DMS53 (cell line): ENCODE results near the gene RUFY3.
"Not testable (repeated sequence)": the region's sequence is repeated elsewhere in the genome, so short reads cannot be mapped to it uniquely, and the experiment has no call there.

ENCODE experiments used
- DNase-seq: peaks from one replicate; lab custom pipeline; 2025; lab: John Stamatoyannopoulos, UW

Gene RUFY3, protein sequence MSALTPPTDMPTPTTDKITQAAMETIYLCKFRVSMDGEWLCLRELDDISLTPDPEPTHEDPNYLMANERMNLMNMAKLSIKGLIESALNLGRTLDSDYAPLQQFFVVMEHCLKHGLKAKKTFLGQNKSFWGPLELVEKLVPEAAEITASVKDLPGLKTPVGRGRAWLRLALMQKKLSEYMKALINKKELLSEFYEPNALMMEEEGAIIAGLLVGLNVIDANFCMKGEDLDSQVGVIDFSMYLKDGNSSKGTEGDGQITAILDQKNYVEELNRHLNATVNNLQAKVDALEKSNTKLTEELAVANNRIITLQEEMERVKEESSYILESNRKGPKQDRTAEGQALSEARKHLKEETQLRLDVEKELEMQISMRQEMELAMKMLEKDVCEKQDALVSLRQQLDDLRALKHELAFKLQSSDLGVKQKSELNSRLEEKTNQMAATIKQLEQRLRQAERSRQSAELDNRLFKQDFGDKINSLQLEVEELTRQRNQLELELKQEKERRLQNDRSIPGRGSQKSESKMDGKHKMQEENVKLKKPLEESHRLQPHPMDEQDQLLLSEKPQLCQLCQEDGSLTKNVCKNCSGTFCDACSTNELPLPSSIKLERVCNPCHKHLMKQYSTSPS

DNA sequence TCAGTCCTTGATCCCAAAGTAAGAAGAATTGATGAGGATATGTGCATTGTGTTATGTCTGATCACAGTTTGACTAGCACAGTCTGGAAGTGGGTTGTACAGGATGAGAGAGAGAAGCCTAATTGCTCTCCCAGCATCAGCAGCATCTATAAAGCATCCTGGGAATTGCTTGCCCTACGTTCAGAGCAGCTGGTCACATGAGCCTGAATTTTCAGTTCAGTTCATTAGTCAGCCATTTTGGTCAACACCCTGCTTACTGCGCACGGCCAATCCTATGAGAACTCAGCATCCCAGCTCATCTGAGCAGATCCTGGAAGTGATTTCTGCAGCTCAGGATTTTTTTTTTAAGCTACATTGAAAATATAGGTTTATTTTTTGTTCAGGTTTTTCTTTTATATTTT lies at the start of gene RUFY3:
Gene RUFY3, plus strand, starts transcription at position 218 of the 400 bp plus-strand sequence. CDS start 610 bp downstream, outside the sequence.
- peak; percentile 76 for DNase-seq

DNA sequence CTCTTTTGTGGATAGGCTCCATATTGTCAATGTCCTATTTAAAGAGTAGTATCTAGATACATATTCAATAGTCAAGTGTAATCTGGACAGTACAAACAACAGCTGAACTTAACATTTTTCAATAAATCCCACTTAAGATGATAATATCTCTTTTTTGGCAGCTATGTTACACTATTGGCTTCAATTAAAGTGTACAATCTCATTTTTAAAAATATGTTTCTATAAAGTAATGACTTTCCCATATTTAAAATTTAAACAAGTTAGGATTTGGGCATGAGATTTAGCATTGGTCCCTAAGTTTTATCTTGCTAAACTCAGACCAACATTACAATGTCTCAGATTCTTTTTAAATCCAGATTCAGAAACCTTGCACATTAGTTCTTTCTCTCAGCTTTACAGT lies 47.6 kb upstream of the RUFY3 start:
- DNase-seq = no peak

DNA sequence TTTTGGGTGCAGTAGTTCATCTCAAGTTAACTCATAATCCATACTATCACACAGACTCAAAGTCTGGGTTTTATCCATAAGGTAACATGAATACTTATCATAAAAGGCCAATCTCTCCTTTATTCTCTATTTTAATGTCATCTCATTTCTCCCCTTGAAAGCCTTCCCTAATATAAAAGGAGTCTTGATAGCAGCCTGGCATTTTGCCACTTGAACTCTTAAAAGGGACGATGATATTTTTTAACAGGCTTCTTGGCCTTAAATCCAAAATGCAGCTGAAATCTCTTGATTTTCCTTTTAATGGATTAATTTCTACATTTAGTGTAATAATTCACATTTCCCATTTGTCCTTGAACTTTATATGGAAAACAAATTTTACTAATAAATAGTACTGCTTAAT lies 47.0 kb upstream of the RUFY3 start:
- DNase-seq = no peak

DNA sequence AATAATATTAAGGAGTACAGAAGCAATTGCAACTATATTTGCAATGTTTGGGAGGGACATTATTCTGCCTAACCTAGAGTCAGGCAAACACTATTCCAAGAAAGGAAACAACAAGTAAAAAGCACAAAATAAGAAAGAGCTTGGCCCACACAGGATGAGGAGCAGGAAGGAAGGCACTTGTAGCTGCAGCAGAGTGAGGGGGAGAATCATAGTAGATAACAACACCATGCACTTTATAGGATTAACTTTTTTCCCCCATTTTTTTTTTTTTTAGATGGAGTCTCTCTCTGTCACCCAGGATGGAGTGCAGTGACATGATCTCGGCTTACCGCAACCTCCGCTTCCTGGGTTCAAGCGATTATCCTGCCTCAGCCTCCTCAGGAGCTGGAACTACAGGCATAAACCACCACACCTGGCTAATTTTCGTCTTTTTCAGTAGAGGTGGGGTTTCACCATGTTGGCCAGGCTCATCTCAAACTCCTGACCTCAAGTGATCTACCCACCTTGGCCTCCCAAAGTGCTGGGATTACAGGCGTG lies 45.1 kb upstream of the RUFY3 start:
- DNase-seq = no peak

DNA sequence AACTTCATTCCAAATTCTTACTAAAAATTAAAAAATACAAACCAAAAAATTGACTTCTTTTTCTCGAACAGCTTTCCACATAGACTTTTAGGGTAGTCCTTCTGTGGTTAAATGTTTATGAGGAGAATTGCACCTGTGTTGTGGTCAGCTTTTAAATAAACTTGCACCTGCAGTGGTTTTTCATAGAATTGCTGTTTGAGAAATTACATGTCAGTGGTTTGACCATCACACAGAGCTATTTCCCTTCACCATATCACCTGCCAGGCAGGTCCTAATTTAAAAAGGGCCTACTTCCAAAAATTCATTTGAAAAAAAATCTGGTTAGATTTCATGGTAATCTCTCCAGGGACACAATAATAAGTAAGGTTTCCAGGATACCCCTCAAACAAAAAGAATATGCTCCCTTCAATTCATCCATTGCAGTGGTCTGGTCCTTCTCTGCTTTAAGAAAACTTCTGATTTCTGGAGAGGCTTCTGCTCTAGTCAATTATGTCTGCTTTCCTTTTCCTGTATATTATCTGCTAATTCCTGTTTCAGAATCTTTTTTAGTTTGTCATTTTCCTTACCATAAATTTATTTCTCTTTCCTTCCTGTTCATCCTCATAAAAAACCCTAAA lies 43.3 kb upstream of the RUFY3 start:
- no peak for DNase-seq

DNA sequence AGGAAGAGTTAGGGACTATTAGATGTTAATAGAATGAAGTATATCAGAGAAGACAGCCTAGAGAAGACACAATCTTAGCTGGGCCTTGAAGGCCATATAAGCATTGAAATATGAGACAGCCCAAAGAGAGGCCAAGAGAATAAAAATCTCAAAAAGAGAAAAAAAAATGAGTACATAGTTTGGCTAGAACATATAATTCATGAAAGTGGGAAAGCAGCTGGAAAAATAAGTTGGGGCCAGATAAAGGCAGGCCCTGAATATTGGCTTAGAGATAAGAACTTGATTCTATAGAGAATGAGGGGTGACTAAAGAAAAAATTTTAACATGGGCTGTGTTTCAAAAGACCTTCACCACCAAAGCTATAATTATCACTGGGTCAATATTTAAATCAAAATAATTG lies 40.8 kb upstream of the RUFY3 start:
- no peak for DNase-seq

DNA sequence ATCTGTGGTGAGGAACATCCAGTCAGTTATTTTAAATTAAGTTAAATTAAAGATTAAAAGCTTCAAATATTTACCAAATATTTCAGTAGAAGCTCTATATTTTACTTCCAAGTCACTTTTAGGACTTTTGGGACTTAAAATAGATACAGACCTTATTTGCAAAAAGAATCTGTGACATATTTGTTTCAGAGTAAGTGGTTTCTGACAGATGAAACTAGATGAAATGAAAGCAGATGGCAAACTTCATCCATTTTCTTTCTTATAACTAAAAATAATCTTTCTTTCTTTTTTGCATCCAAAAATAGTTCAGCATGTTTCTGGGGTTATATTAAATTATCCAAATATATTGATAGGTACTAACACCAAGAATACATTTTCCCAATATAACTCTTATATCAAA lies 40.1 kb upstream of the RUFY3 start:
- DNase-seq = no peak

DNA sequence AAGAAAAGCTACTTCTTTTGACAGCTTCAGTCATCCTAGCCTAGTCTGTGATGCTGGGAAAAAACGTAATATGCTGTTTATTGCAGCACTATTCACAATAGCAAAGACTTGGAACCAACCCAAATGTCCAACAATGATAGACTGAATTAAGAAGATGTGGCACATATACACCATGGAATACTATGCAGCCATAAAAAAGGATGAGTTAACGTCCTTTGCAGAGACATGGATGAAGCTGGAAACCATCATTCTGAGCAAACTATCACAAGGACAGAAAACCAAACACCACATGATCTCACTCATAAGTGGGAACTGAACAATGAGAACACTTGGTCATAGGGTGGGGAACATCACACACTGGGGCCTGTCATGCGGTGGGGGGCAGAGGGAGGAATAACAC lies 39.6 kb upstream of the RUFY3 start:
- DNase-seq = not testable (repeated sequence)

DNA sequence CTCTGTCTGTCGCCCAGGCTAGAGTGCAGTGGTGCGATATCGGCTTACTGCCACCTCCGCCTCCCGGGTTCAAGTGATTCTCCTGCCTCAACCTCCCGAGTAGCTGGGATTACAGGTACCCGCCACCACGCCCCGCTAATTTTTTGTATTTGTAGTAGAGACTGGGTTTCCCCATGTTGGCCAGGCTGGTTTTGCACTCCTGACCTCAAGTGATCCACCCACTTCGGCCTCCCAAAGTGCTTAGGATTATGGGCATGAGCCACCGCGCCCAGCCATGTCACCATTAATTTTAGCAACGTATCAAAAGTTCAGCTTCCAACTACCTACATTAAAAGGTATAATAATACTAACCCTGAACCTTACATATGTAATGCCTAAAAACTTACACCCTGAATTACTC lies 34.4 kb upstream of the RUFY3 start:
- DNase-seq = peak; percentile 45

DNA sequence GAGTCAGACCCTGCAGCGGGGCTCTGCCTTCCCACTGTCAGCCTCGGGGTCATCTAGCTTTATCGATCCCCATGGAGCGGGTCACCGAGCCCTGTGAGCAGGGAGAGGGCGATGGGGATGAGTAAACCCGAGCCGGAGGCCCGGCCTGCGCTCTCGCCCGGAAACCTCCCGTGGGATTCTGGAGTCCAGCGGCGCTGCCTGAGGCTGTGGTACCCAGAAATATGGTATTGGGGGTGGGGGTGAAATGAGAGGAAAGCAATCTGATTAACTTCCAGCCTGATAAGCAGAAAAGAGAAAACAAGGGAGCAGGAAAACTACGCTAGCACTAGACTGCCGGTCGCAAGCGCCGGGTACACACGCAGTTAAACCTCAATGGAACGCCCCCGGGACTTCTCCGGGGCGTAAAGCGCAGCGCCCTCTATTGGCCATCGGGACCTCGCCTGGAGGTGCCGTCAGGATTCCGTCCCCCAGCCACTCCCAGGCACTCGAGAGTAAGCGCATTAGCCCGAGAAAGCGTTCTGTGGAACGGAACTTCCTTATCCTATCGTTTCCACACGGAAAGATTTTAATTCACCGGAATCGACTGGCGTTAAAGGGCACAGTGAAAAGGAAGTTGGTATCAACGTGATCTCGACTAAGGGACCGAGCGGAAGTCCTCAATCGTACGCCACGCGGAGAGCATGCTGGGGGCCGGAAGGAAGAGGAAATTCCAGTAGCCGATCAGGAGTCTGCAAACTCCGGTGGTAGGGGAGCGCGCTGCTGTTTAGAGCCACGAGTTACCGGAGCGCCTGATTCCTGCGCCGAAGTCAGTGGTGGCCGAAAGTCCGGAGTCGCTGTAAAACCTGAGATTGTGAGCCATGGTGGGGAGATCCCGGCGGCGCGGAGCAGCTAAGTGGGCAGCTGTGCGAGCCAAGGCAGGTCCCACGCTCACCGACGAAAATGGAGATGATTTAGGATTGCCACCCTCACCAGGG lies 33.7 kb upstream of the RUFY3 start, which contains the start of gene UTP3:
Gene UTP3, plus strand, starts transcription at position 712 of the 974 bp plus-strand sequence. Its CDS starts 146 bp downstream, at position 858.
- DNase-seq = peak; percentile 97

DNA sequence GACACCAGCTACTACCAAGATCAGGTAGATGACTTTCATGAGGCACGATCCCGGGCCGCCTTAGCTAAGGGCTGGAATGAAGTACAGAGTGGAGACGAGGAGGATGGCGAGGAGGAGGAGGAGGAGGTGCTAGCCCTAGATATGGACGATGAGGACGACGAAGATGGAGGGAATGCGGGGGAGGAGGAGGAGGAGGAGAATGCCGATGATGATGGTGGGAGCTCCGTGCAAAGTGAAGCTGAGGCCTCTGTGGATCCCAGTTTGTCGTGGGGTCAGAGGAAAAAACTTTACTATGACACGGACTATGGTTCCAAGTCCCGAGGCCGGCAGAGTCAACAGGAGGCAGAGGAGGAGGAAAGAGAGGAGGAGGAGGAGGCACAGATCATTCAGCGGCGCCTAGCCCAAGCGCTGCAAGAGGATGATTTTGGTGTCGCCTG lies 33.0 kb upstream of the RUFY3 start:
- DNase-seq = peak; percentile 27

DNA sequence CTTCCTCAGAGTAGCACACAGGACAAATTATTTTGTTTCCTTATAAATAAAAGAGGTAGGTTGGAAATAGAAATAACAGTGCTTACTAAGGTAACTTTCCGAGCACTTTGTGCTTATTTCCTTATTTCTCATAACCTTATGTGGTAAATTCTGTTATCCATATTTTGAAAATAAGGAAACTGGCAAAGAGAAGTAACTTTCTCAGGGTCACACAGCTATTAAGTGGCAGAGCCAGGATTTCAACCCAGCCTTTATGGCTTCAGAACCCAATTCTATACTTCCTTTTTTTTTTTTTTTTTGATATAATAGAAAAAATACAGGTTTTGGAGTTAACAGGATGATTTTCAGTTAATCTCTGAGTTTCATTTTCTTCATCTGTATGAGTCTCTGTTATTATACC lies 30.1 kb upstream of the RUFY3 start:
- DNase-seq = no peak

DNA sequence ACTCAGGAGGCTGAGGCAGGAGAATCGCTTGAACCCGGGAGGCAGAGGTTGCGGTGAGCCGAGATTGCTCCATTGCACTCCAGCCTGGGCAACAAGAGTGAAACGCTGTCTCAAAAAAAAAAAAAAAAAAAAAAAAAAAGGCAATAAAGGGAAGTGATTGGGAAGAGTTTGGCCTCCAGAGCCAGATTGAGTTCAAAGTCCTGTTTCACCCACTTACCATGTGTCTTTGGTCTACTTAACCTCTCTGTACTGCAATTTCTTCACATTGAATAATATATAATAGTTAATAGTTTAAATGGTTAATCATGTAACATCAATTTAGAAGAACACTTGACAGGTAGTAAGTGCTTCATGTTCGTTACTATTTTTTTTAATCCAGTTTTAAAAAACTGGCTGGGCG lies 27.1 kb upstream of the RUFY3 start:
- not testable (repeated sequence) for DNase-seq

DNA sequence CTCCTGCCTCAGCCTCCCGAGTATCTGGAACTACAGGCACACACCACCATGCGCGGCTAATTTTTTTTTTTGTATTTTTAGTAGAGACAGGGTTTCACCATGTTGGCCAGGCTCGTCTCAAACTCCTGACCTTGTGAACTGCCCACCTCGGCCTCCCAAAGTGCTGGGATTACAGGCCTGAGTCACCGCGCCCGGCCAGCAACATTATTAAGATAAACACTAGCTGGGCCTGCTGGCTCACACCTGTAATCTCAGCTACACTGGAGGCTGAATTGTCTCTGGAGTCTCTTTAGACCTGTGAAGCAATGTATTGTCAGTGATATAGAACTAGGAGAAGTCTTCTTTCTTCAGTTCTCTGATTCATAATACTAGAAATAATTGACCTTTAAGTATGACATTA lies 23.3 kb upstream of the RUFY3 start:
- not testable (repeated sequence) for DNase-seq

DNA sequence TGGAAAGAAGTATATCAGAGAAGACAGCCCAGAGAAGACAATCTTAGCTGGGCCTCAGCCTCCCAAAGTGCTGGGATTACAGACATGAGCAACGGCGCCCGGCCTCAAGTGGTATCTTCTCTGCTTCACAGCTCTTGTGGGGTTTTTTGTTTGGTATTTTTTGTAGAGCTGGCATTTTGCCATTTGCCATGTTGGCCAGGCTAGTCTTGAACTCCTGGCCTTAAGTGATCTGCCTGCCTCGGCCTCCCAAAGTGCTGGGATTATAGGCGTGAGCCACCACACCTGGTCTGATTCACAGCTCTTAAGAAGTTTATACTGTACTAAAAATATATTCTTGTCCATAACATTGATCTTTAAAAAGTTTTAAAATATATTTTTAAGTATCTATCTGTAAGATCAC lies 21.1 kb upstream of the RUFY3 start:
- no peak for DNase-seq

DNA sequence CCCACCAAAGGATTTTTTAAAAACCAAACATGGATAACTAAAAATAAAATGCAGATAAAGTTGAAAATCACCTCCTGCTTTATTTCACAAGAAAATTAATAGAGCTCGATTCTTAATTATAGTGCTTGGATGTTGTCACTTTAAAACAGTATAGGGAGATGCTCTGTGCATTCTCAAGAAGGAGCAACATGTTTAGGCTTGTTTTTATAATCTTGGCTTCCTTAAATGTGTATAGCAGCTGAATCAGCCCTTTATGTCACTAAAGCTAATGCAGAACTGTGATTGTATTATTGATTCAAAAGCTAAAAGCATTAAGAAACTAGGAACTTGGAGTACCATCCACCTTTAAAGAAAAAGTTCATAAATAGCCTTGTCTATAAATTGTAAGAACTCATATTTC lies 20.5 kb upstream of the RUFY3 start:
- no peak for DNase-seq

DNA sequence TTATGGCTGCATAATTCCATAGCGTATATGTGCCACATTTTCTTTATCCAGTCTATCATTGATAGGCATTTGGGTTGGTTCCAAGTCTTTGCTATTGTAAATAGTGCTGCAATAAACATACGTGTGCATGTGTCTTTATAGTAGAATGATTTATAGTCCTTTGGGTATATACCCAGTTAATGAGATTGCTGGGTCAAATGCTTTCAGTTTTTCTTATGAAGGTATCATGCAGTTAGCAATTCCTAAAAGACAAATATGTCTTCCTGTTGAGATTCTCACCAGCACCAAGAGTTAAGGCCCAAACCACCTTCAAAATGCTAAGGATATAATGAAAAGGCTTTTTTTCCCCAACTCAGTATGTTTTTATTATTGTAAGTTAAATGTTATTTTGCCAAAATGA lies 19.2 kb upstream of the RUFY3 start:
- DNase-seq = not testable (repeated sequence)

DNA sequence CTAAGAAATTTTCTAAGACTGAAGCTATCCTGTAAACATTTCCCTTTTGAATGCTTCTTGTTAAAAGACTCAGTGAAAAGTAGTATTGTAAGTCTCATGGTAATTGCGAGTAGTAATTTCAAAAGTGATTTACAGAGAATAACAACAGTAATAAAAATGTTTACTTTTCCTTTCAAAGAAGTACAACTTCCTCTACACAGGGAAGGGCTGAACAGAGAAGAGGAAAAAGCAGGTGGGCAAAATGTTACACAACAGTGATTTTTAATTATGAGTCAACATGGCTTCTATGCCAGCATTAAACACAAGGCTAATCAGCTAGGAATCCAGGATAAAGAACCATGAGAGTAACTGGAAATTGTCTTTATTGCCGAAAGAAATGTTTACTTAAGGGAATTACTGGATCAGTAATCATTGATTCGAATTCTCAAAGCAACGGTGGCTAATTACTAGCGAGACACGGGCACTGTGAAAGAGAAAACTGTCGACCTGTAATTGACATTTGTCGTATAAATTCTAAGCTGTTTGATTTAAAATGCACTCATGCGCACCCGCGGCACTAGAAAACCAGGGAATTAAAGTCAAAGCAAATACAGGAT lies 18.0 kb upstream of the RUFY3 start:
- peak; percentile 40 for DNase-seq

DNA sequence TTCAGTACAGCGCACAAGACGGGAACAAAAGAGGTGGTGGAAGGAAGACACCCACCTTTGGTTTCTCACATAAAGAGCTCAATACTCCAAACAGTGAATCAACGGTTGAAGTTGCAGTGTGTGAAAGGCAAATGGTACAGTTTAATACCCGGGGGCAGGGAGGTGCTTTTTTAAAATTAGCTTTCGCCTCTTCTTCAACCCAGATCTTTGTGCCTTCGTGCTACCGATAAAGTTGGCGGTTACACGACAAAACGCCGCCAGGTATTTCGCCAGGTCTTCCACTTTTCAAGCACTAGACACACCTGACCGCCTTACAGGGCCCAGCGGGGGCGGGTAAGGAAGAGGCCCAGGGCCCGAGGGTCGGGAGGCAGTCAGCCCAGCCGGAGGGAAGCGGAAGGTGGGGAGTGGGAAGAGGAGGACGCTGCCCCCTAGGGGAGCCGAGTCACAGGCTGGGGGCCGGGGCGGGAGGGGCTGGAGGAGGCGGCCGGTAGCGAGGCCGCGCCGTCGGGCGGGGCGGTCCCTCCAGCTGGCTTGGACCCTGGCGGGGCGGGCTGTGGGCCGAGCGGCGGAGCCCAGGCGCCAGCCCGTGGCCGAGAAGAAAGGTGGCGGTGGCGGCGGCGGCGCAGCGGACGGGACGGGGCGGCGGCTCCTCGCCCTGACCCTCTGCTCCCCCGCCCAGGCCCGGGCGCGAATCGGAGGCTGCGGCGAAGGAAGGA lies 17.4 kb upstream of the RUFY3 start:
- DNase-seq = peak; percentile 84

DNA sequence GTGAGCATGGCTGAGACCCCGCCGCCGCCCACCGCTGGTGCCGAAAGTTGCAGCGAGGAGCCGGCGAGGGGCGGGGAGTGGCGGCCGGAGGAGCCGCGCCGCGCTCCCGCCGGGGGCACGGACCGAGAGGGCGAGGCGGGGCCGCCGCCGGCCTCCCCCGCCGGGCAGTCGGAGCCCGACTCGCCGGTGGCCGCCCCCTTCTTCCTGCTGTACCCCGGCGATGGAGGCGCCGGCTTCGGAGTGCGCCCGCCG lies 16.9 kb upstream of the RUFY3 start:
- DNase-seq = peak; percentile 65
